GM19324 (cell line): ENCODE results near the gene PNLIPRP2.

Experiments
- ATAC-seq: cut with Tn5 transposase; IDR thresholded peaks from one replicate; pipeline ENCODE4 v1.9.1; 2021; ENCODE audit warnings: mild to moderate bottlenecking, moderate library complexity; ENCODE audit not compliant: unreplicated experiment, low FRiP score

The PNLIPRP2 gene

DNA sequence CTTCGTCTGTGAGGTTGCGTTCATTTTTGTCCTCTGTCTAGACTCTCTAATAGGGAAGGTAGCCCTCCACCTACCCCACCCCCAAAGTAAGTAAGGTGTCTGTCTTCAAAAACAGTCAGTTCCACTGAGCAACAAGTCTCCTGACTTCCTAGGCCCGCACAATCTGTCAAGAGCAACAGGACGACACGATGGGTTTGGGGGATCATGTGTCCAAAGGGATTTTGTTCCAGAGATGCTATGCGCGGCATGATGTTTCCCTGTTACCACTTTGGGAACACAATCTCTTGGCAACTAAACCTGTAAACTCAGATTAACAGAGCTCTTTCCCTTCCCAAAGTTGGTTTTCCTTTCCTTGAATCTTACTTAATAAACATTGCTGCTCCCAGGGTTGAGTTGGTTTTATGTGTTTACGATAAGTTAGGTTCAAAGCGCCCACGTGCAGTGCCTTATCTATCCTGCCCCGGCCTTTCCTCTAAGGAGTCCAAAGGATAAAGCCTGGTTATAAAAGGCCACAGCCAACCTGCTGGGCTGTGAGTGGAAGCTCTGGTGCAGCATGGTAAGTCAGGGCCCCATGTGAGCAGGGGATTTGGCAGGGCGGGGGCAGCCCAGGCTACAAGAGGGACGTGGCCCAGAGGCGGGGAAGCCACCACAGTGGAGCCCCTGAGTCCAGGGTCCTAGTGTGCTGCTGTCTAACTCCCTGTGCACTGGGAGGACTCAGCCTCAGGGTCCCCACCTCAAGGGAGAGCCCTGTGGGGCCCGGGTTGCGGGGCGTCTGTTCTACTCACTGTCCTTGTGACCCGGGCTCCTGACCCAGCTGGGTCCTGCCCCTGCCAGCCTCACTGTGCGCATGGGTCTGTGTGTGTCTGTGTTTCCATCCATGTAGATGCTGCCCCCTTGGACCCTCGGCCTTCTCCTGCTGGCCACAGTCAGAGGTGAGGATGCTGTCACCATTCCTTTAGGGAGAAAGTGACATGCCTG is at the start of gene PNLIPRP2:
Gene PNLIPRP2, plus strand, starts transcription at position 531 of the 978 bp plus-strand sequence.
- ATAC-seq = no peak

DNA sequence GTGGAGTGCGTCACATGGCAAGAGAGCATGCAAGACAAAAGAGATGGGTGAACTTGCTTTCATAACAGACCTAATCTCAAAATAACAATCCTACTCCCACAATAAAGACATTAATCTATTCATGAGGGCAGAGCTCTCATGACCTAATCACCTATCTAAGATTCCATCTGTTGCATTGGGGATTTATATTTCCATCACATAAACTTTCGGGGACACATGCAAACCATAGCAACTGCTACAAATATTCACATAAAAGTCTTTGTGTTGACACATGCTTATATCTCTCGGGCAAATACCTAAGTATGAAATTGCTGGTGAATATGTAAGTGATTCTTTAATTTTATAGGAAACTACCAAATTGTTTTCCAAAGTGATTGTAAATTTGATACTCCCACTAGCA is 46.0 kb upstream of the PNLIPRP2 start:
- no peak for ATAC-seq

DNA sequence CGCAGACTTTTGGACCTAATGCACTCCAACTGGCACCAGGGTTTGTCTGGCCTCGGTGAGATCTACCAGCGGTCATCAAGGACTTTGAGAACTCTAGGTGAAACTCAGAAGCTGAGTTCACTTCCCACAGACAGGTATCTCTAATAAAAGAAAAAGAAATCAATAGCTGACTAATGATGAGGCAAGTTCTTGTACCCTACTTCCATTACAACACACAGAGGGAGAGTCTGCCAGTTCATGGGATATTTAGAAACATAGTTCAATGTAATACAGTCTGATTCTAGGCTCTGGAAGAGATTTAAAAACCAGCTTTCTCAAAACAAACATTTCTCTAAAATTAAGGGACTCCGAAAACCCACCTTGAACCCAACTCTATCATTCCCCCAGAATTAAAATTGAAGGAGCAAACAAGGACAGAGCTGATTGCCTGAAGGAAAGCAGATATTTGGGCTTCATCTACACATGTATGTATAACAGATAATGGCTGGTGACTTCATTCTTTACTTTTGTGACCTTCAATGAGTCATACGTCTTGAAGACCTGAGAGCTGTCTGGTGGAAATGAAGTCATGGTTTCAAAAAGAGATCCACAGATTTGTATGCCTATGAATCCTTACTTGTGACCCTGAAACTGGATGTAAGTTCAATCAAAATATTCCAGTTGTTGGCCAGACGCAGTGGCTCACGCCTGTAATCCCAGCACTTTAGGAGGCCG is 32.7 kb upstream of the PNLIPRP2 start:
- ATAC-seq = no peak

DNA sequence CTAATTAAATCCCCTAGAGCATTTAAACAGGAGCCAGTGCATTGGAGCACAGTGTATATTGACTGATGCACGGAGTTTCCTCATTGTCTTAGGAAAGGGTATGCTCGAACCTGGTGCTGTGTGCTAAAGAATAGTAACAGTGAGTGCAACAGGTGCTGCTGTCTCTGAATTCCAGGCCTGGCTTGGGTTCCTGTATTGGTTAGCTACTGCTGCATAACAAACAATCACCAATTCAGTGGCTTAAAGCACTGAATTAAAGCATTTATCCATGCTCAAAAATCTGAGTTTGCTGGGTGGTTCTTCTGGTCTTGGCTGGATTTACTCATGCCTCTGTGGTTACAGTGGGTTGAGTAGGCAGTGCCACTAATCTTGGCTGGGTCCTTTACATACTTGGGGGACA is 31.8 kb upstream of the PNLIPRP2 start:
- no peak for ATAC-seq

DNA sequence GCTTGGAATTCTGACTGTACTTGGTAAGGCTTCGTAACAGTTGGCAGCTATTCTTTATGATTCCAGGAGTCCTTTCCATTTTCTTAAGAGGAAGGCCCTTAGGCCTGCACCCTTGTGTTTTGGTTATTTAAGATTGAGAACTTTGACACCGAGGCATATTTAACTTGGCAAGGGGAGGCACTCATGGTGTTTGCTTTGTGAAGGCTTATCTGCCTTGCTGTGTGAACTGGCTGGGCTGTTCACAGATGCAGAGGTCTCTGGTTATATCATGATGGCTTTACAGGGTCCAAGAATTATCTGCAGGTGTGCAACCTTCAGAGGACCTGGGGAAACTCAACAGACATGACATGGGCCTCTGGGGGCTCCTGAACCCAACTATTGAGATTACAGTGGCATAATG is 30.8 kb upstream of the PNLIPRP2 start:
- no peak for ATAC-seq

DNA sequence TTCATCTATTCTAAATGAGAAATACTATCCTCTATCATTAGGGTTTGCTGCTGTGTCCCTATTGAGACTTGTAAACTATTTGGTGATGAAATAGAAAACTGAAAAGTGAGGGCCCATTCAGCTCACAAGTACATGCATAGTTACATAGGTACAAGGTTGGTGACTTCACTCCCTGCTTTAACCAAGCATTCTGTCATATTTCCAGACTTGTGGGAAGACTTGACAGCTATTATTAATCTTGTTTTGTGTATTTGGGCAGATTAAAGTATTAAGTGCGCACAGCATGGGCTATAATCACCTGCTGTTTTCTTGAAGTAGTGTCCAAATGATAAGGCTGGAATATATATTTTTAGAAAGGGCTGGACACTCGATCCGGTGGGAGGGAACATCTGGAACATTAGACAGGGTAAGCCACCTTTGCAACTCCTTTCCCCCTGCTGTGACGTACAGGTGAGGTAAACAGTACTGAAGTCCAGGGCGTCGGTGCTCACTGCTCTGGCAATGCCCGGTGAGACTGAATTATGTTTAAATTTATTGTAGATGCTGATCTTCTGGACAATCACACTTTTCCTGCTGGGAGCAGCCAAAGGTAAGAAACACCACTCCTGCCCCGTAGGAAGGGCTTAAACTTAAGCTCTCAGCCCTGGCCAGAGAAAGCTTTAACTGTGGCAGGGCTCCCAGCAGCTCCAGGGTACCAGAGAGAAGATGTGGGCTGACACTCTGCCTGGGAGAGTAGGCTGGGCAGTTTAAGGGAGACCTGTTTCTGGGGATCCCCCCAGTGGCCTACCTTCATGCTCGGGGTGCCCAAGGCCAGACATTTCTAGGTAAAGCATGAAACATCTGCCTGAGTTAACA is 29.9 kb upstream of the PNLIPRP2 start, which contains the start of gene PNLIPRP1:
Gene PNLIPRP1, plus strand, starts transcription at position 370 of the 855 bp plus-strand sequence. Its CDS starts 171 bp downstream, at position 541.
- no peak for ATAC-seq

DNA sequence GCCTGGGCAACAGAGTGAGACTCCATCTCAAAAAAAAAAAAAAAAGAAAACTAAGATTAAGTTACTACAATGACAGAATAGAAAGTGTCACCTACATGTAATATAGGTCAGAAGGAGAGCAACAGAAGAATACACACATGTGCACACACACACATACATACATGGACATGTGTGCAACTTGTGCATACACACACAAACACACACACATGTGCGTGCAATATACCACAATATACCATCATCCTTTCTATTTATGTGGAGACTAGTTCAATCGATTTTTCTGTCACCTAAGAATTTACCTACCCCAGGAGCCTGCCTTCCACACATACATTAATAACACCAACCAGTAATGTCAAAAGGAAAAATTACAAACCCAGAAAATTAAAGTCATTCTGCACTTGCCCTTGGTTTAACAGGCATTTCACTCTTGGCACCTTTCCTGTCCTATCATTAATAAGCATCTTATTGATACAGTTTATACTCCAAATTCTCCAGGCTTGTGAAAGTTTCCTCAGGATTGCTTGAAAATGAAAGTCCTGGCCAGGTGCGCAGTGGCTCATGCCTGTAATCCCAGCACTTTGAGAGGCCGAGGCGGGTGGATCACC is 27.5 kb upstream of the PNLIPRP2 start:
- no peak for ATAC-seq

DNA sequence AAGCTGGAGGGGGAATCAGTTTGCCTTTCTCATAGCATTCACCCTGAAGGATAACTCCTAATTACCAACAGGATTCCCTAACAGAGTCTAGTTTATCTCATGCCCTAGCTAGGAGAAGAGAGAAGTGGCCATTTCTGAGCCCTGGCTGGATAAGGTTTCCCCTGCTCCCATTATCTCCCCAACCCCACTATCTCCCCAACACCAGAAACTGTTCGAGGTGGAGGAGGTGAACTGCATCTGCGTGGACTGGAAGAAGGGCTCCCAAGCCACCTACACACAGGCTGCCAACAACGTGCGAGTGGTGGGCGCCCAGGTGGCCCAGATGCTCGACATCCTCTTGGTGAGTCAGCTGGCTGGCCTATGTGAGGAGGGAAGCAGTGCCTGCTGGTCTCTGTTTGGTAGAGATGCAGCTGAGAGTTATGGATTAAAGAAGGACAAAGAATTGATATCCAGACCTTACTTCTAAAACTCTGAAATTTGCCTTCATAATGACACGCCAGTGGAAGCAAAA is 26.2 kb upstream of the PNLIPRP2 start:
- no peak for ATAC-seq

DNA sequence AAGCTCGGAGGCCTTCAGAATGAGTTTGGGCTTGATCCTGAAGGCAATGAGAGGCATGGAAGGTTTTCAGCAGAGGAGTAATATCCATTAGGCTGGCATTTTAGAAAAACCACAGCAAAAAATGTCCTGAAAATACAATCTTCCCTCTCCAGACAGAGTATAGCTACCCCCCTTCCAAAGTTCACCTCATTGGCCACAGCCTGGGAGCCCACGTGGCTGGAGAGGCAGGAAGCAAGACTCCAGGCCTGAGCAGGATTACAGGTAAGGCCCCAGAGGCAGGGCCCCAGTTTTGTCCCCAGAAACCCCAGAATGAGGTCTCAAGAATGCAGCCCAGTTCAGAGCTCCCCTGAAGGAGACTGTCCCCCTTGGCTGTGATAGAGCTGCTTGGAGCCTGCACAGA is 24.7 kb upstream of the PNLIPRP2 start:
- no peak for ATAC-seq

DNA sequence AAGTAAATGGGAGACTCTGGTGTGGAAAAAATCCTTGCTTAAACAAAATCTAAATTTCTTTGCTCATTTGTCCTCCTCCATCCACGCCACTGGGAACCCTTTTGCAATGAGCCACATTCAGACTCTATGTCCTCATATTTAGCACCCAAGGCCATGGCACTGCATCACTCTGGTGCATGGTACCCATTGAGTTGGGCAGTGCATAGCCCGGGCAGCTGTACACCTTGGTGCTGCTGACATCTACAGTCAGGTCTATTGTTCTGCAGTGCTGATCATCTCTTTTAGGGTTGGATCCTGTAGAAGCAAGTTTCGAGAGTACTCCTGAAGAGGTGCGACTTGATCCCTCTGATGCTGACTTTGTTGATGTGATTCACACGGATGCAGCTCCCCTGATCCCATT is 23.2 kb upstream of the PNLIPRP2 start:
- ATAC-seq = no peak

DNA sequence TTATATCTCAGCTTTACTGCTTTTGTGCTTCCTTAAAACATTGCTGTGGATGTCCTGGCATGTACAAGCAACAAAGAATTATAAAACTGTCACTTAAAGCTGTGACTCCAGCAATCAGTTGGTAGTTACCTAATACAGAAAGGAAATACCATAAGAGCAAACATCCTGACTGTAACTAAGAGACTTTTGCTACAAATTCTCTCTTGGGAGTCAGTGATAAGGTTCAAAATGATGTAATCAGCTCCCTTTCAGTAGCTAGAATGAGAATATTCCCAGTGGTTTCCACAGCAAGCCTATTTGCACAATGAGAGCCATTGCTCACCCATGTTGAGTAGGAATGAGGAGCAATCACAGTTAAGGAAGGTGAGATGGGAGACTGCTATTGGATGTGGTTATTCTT is 22.4 kb upstream of the PNLIPRP2 start:
- ATAC-seq = no peak

DNA sequence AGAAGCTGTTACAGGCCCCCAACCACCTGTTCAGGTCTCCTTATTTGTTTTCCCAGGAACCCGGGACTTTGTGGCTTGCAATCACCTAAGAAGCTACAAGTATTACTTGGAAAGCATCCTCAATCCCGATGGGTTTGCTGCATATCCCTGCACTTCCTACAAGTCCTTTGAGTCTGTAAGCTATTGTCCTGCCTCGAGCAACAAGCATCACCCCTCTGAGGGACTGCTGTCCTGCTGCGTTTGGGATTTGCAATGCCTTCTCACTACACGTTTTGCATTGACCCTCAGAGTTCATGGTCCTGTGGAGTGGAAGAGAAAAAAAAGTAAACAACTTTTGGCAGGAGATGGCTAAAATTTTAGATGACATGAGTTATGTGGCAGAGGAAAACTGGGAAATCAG is 20.8 kb upstream of the PNLIPRP2 start:
- ATAC-seq = no peak

DNA sequence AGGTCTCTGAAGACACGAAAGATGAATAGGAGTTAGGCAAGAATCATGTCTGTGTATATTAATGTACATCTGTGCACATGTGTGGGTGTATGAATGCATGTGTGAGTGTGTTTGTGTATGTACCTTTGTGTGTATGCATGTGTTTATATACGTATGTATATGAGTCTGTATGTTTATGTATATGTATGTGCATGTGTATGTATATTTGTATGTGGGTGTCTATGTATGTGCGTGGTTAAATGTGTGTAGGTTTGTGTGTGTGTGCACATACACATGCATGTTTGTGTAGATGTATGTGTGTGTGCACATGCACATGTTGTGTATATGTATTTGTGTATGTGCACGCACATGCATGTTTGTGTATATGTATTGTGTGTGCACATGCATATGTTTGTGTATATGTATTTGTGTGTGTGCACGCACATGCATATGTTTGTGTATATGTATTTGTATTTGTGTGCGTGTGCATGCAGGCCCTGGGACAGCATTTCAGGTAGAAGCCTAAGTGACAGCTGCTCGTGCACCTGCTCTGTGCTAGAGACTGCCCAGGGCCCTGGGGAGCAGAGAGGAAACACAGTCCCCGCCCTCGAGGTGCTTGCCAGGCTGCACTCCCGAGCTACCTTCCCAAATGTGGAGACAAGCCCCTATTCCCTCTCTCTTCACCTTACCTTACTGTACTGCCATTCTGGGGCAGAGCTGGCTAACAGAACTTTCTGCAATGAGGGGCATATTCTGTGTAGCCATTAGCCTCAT is 17.9 kb upstream of the PNLIPRP2 start:
- ATAC-seq = no peak

DNA sequence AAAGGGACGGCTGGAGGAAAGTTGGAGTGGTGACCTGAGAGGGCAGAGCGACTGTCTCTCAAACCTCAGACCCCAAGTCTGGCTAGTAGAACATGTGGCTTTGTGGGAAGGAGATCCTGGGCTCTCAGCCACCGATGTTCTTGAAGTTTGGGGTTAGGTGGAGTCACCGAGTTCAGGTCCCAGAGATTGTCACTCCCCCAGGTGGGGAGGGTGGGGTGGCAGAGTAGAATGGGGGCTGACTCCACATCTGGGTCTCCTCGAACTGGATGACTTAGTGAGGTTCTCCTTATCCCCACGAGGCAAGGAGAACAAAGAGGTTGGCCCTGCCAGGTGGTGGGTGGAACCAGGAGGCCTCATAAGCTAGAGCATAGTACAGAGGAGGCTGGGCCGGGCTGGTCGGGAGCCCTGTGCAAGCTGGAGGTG is 14.7 kb upstream of the PNLIPRP2 start:
- ATAC-seq = no peak

DNA sequence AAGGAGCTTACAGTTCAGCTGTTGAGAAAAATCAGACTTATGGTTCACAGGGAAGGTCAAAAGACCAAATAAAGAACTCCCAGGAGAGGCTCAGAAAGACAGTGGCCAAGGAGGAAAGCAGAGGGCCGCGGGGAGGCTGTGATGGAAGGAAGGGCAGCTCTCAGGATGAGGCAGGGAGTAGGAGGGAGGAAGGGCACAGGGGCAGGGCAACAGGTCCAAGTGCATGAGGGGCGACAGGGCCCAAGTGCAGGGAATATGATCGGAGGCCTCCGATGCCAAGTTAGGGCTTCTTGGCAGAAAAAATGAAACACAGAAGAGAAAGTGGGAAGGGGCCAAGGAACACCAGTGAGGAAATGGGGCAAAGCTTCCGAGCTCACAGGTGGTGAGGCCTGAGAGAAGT is 13.4 kb upstream of the PNLIPRP2 start:
- no peak for ATAC-seq

DNA sequence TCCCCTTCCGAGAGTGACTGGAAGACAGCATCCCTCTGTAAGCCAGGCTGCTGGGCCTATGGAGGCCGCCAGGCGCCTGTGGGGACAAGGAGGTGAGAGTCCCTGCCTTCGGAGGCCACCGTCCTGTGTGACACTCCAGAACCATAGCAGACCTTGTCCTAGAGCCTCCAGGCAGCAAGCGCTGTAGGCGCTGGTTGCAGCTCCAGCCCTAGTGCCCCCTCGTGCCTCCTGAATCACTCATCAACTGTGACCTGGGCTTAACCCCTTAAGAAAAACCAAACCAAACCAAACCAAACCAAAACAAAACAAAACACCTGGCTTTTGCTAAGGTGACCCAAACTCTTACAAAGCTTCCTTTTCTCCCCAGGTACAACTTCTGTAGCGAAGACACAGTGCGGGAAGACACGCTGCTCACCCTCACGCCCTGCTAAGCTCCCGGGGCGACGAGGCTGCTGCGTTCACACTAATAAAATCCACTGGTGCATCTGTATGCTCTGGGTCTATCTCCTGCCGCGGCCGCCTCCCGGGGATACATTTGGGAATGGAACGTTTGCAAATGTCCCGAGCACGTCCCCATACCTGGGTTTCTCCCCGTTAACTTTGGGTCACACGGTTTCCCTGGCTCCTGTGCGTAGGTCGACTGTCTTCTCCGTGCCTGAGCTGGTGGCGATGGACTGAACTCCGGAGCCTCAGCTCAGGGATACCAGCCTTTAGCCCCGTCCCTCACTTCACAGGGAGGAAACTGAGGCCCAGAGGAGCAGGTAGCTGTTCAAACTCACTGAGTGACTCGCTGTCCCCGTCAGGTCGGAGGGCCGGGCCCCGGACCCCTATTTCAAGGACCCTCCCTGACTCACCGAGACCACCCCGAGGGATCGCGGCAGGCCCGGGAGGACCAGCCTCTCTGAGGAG is 11.8 kb upstream of the PNLIPRP2 start:
- no peak for ATAC-seq

DNA sequence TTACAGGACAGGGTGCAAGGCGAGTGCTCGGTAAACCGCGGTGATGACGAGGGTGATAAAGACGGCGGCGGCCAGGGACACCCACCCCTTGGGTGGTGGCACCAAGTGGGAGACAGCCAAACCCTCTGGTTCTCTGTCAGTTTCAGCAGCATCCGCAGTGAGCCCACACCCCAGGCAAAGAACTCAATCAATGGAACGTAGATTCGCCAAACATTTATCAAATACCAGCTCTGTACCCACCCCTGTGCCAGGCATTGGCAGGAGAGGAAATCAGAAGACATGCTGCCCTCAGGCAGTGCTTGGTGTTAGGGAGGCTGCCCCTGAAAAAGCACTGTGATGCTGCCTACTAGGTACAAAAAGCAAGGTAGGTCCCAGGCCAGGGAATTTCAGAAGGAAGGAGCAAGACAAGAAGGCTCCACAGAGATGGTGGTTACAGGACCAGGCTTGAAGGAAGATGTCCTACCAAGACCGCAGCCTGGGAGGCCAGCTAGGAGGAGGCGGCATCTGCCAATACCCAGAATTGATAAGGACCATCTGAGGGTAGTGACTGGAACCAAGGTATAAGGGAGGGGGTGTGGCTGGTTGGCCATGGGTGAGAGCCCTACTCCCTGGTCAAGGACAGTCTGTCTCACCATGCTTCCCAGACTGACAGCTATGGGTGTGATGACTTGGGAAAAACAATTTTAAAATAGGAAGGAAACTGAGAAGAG is 10.2 kb upstream of the PNLIPRP2 start:
- no peak for ATAC-seq

DNA sequence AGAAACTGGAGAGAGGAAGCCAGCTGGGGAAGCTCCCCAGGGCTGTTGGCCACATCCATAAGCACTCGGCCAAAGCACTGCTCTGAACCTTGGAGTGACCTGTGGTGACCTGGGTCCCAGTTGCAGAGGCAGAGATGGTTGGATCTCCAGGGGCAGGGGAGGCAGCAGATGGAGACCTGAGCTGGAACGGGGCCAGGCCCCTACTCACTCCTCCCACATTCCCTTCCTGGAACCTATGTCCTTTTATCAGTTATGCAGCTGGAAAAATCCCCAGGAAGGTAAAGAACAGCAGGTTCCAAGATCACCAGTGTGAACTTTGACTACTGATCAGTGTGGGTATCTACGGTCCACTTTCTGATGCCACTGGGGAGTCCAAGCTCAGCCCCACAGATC is 9.6 kb upstream of the PNLIPRP2 start:
- ATAC-seq = no peak
